HG02642 (cell line): ENCODE measurements around the gene PEA15.

ENCODE experiments used
- ATAC-seq: cut with Tn5 transposase; IDR thresholded peaks from one replicate; pipeline ENCODE4 v1.9.1; 2021; ENCODE audit warnings: mild to moderate bottlenecking; ENCODE audit not compliant: unreplicated experiment, poor library complexity

Gene PEA15

GRCh38 chr1:160207118-160207650, 2.0 kb downstream of the PEA15 start:
- no peak for ATAC-seq

GRCh38 chr1:160207771-160208556, 2.8 kb downstream of the PEA15 start:
- no peak for ATAC-seq

- no peak for ATAC-seq
Measured at GRCh38 chr1:160208557-160209320, 3.6 kb downstream of the PEA15 start.

GRCh38 chr1:160209321-160210046, 4.3 kb downstream of the PEA15 start:
- no peak for ATAC-seq

GRCh38 chr1:160210561-160210960, 5.4 kb downstream of the PEA15 start:
- no peak for ATAC-seq

GRCh38 chr1:160211046-160211790, 6.0 kb downstream of the PEA15 start:
- ATAC-seq = no peak

GRCh38 chr1:160214481-160215140, 9.4 kb downstream of the PEA15 start:
- no peak for ATAC-seq

GRCh38 chr1:160216301-160216700, 11.1 kb downstream of the PEA15 start:
- ATAC-seq = no peak

- ATAC-seq = no peak
Measured at GRCh38 chr1:160217481-160218051, 12.4 kb downstream of the PEA15 start.

- ATAC-seq = no peak
Measured at GRCh38 chr1:160219062-160219929, 14.1 kb downstream of the PEA15 start.

- no peak for ATAC-seq
Measured at GRCh38 chr1:160220301-160220700, 15.1 kb downstream of the PEA15 start.

- ATAC-seq = no peak
Measured at GRCh38 chr1:160221089-160221488, 15.9 kb downstream of the PEA15 start.

GRCh38 chr1:160222546-160222945, 17.4 kb downstream of the PEA15 start:
- ATAC-seq = no peak

GRCh38 chr1:160224606-160225005, 19.4 kb downstream of the PEA15 start:
- ATAC-seq = no peak

- no peak for ATAC-seq
Measured at GRCh38 chr1:160225345-160225744, 20.2 kb downstream of the PEA15 start.

GRCh38 chr1:160226623-160227022, 21.4 kb downstream of the PEA15 start:
- no peak for ATAC-seq

- no peak for ATAC-seq
Measured at GRCh38 chr1:160227034-160227433, 21.9 kb downstream of the PEA15 start.

- no peak for ATAC-seq
Measured at GRCh38 chr1:160227561-160227960, 22.4 kb downstream of the PEA15 start.
